GM15510 (cell line): Measurements from ENCODE around the gene HDX.

ENCODE experiments used
- POLR2A ChIP-seq: IDR thresholded peaks from 3 replicates; pipeline ENCODE4 v1.6.1; 2011; ENCODE audit warnings: borderline replicate concordance; ENCODE audit not compliant: insufficient read length; ENCODE audit errors: extremely low read depth

The HDX gene

GRCh38 chrX:84501798-84502628, at the start of gene HDX:
HDX (minus strand) TSS chrX:84502453; CDS start chrX:84475397, 27,056 bp downstream.
- TF ChIP-seq POLR2A = no peak

DNA sequence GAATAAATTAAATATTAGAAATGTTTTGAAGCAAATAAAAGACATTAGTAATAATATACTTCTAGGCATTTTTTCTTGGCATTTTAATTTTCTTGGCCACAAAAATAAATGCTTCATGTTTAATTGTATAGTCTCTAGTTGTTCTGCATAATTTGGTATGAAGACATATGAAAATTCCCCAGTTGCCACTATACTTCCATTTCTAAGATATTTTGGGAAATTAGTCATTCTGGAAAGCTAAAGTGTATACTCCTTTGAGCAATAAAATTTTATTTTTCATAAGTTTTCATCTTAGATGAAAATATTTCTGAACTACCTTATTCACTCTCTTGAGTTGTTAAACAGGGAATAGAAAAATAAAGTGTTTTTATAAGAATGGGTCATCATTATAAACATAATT, 13.8 kb downstream of the HDX start:
- no peak for TF ChIP-seq POLR2A

- no peak for TF ChIP-seq POLR2A
These were observed 14.6 kb downstream of the HDX start for GRCh38 chrX:84487365-84488353.

GRCh38 chrX:84479086-84479485, 23.2 kb downstream of the HDX start:
- no peak for TF ChIP-seq POLR2A

DNA sequence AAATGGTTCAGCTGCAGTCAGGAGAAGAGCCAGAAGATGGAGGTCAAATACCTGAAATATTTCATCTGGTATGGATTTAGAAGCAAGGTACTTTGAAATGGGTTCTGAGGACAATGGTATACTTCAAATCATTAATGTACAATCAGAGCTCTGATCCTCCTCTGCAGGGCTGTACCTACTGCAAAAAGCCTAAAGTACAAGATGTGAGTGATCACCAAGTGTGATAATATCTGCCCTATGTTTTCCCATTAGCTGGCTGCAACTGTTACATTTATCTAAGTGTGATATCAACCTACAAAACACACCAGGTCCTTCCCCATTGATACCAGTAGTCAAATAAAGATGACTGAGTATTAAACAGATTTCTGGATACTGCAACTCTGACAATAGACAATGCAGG, 25.1 kb downstream of the HDX start:
- no peak for TF ChIP-seq POLR2A

DNA sequence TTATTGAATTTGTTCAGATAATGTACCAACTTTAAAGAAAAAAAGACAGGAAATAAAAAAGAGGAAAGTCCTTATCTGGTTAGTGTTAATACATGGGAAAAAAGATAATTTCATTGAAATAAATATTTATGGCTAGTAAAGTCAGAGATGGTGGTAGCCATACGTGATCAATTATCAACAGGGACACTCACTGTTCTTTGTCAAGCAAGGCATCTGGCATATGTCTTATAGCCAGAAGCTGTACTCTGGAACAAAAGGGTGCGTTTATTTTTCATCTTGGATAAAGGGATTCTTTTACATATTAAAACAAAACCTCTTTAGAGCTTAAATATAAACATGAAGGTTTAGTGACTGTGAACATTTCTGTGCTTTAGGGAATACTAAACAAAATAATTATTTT, 26.7 kb downstream of the HDX start:
- TF ChIP-seq POLR2A = no peak

- TF ChIP-seq POLR2A = no peak
These were observed 27.2 kb downstream of the HDX start for GRCh38 chrX:84475101-84475500.

DNA sequence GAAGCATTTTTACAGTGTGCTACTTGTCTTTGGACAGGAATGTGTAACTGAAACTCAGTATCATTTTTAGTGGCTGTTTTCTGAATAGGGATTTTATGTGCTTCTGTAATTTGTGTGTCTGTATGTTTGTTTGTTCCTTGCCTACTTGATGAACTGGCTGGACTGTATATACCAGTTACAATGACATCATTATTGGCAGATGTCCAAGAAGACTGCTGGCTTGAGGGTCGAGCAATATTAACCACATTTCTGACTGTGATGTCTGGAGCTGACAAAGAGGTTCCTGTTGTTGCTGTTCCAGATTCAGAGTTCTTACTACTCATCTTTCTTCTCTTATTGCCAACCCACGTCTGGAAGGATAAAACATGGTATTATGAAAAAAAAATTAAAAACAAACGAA, 33.0 kb downstream of the HDX start:
- no peak for TF ChIP-seq POLR2A

GRCh38 chrX:84467898-84468297, 34.4 kb downstream of the HDX start:
- TF ChIP-seq POLR2A = no peak

DNA sequence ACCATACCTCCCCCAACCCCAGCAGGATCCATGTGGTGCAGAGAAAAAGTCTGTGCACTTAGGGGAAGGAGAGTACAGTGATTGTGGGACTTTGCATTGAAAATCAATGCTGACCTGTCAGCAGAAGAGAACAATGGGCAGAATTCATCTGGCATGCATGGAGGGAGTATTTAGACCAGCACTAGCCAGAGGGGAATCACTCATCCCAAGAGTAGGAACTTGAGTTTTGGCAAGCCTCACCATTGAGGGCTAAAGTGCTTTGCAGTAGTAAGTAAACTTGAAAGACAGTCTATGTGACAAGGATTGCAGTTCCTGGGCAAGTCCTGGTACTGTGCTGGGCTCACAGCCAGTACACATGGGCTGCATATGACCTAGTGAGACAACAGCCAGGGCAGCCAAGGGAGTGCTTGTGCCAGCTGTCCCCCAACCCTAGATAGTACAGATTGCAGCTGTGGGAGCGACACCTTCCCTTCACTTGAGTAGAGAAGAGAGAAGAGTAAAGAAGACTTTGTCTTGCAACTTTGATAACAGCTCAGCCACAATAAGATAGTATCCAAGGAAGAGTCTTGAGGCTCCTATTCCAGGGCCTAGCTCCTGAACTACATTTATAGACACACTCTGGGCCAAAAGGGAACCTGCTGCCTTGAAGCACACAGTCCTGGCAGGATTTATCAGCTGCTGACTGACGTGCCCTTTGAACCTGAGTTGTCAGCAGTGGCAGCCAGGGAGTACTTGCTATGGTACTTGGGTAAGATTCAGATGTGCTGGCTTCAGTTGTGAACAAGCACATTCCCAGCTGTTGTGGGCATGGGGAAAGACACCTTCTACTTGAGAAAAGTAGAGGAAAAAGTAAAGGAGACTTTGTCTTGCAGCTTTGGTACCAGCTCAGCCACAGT, 48.7 kb downstream of the HDX start:
- TF ChIP-seq POLR2A = no peak

- TF ChIP-seq POLR2A = no peak
These were observed 61.1 kb downstream of the HDX start for GRCh38 chrX:84441143-84441542.

- TF ChIP-seq POLR2A = no peak
These were observed 87.1 kb downstream of the HDX start for GRCh38 chrX:84415140-84415539.

DNA sequence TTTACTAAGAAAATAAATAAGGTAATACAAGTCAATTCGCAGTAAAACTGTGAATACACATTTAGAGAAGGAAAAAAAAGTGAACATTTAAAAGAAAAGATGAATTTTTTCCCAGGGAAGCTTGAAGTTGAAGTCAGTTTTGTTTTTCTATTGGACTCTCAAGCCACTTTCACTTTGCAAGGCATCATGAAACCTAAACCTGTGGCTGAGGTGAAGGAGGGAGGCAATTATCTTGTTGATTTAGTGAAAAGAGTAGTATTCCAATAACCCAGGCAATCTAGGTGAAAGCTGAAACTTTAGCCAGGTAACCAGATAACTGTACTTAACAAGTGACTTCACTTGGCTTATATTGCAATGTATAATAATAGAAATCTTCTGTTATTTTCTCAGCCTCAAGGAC, 138.6 kb downstream of the HDX start:
- TF ChIP-seq POLR2A = no peak

GRCh38 chrX:84363051-84363450, 139.2 kb downstream of the HDX start:
- no peak for TF ChIP-seq POLR2A
